Right cardiac atrium (tissue), 5 donors: ENCODE measurements around the gene SMIM24. TPM values are rescaled to one million over a fixed set of nuclear protein-coding genes. Genes with fewer than 3 reads are reported as not detected.

Source experiments
- ATAC-seq, 2 donors: fragments of 200-7000 bp; cut with Tn5 transposase; one replicate each; pipeline versions ENCODE4 v1.8.0 to v1.9.1; 2020; ENCODE audit warnings: moderate library complexity in 2 of 2, mild to moderate bottlenecking in 1 of 2
- DNase-seq, 3 donors: peaks; one replicate each; pipeline ENCODE4 v3.0.0-alpha.2; 2020
- H3K27ac ChIP-seq: one replicate; pipeline ENCODE4 v1.5.1; 2013; ENCODE audit warnings: mild to moderate bottlenecking, low read length, control low read depth, moderate library complexity
- H3K27me3 ChIP-seq: one replicate; pipeline ENCODE4 v1.6.1; 2013; ENCODE audit not compliant: control insufficient read depth, insufficient read depth
- H3K4me1 ChIP-seq: one replicate; pipeline ENCODE4 v1.6.1; 2013; ENCODE audit warnings: low read length; ENCODE audit not compliant: control insufficient read depth, insufficient read depth
- H3K4me3 ChIP-seq: one replicate; pipeline ENCODE4 v1.5.1; 2013; ENCODE audit warnings: low read length, control low read depth
- H3K9me3 ChIP-seq: one replicate; pipeline ENCODE4 v1.6.1; 2013; ENCODE audit warnings: low read length; ENCODE audit not compliant: control insufficient read depth
- WGBS: extraction: QIAGEN DNeasy Blood & Tissue Kit; methylation state at CpG from one replicate; pipeline ENCODE4 v1.1.7; 2013; 5-methylcytosine and 5-hydroxymethylcytosine counted together
- intact Hi-C, 4 donors: fragments of 100-400 bp; cut with DNase I; formaldehyde crosslinking; loops; one replicate each; pipeline versions ENCODE4 v1.11.0 to v1.14.0; 2022 to 2023
- polyA plus RNA-seq: library from polyadenylated mRNA; stranded (reverse); fragments of 200-250 nt; gene quantifications from one replicate; pipeline ENCODE4 v1.2.3, GENCODE V29; 2013
- total RNA-seq, 4 donors: library from RNA; stranded (reverse); fragmentation: NEBNext Ultra II Directional; extraction: Animal tissue kit (Norgen Biotek cat#: 25700); gene quantifications; one replicate each; pipeline ENCODE4 v1.2.1, GENCODE V29; 2021
- donor health status: healthy with polysubstance abuse.
- donor health status: DM: no; HTN: yes; CAD: no.
- donor health status: DM: no; HTN: no; CAD: no.
- donor health status: DM: no; HTN: yes; CAD: no; lungs with severe emphysema.
- donor health status: DM: yes; HTN: yes; CAD: no.

Gene SMIM24
- total and polyA plus RNA-seq, 5 donors = not detected

DNA sequence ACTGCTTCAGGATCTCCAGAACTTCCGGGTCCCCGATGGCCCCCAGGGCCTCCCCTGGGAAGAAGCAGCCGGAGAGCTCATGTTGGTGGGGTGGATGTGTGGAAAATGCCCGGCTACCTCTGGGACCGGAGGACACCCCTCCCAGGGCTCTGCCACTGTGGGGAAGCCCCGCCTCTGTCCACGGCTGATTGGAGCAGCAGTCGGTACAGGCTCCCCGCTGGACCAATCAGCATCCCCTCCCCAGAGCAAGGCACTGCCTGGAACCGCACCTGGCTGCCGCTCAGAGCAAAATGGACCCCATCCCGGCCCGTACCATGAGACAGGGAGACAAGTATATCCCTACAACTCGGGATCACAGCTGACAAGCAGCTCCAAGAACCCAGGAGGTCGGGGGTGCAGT, 13.7 kb upstream of the SMIM24 start:
- H3K27ac ChIP-seq = no peak overlapping the region
- intact Hi-C loops = no loop called here
- no peaks in the 10 kb centered on the region for H3K4me1 ChIP-seq
- ATAC-seq (peak; percentile 14 to 33), DNase-seq (peak in 1 of 3 donors; percentile 65)
- 78% methylated on average over 15 of the region's 15 CpGs for WGBS
- no peaks in the 10 kb centered on the region for H3K9me3 ChIP-seq
- no peak overlapping the region for H3K4me3 ChIP-seq
- no peaks in the 10 kb centered on the region for H3K27me3 ChIP-seq

- H3K27ac ChIP-seq = no peak overlapping the region
- intact Hi-C loops = no loop called here
- H3K9me3 ChIP-seq = no peaks in the 10 kb centered on the region
- H3K4me1 ChIP-seq = no peaks in the 10 kb centered on the region
- no peaks in the 10 kb centered on the region for H3K27me3 ChIP-seq
- DNase-seq = peak in 1 of 3 donors; percentile 43
- no peak overlapping the region for H3K4me3 ChIP-seq
- no peak for ATAC-seq
- 93% methylated on average over 14 of the region's 14 CpGs for WGBS
These were observed 13.3 kb upstream of the SMIM24 start for GRCh38 chr19:3493651-3494050.

GRCh38 chr19:3492919-3493318, 12.6 kb upstream of the SMIM24 start:
- ATAC-seq (no peak), DNase-seq (peak in 1 of 3 donors; percentile 16)
- no peaks in the 10 kb centered on the region for H3K27me3 ChIP-seq
- intact Hi-C loops = no loop called here
- H3K9me3 ChIP-seq = no peaks in the 10 kb centered on the region
- no peak overlapping the region for H3K27ac ChIP-seq
- WGBS = 94% methylated on average over 16 of the region's 16 CpGs
- H3K4me3 ChIP-seq = no peak overlapping the region
- H3K4me1 ChIP-seq = no peaks in the 10 kb centered on the region

DNA sequence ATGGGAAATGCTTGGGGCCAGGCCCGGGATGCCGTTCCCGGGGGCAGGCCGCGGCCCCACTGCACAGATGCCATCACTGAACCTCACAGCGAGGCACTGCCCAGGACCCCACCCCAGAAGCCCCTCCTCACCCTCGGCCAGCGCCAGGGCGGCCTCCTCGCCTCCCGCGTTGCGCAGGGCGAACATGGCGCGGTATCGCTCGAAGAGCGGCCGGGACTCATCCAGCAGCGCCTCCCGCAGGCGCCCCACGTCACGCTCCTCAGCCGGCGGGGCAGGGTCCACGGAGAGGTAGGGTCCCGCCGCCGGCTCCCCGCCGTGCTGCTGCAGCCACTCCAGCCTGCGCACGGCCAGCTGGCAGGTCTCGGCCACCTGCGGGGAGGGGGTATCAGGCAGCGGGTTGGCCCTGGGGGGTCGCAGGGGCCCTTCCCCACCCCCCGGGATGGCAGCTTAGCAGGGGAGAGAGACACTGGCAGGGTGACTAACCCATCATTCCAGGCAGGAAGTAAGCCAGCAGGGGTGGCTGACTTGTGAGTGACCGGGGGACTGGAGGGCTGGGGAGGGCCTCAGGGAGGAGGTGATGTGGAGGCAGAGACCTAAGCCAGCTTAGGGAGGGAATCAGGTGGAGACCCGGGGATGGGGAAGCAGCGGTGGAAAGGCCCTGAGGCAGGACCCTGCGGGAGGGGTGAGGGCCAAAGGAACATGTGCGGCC, 12.0 kb upstream of the SMIM24 start:
- Histone ChIP-seq H3K27ac (no peak overlapping the region), H3K27me3 (no peaks in the 10 kb centered on the region), H3K4me1 (no peaks in the 10 kb centered on the region), H3K4me3 (no peak overlapping the region), H3K9me3 (no peaks in the 10 kb centered on the region)
- 95% methylated on average over 45 of the region's 45 CpGs for WGBS
- DNase-seq (no peak), ATAC-seq (peak in 1 of 2 donors; percentile 9)
- intact Hi-C loops = no loop called here

DNA sequence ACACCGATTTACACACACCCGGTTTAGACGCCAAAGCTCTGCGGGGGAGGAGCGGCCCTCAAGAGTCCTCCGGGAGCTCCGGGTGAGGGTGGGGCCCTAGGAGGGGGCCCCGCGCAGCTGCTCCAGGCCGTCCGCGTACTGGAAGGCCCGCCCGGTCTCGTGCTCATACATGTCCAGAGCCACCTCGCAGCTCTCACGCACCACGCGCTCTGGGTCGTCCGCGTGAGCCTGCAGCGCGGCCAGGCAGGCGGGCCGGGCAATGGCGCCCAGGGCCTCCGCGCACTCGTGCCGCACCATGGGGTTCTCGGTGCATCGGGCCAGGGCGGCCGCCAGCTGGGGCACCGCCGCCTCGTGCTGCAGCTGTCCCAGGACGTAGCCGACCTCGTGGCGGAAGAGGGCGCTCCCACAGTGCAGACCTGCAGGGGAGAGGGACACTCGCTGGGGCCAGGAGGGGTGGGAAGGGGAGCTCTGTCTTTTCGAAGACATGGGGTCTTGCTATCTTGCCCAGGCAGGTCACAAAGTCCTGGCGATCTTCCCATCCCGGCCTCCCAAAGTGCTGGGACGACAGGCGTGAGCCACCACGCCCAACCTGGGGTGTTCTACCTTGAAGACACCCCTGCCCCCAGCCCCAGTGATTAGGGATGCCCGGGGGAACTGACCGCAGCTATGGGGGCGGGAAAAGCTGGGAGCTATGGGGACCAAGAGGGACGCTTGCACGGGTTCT, 11.2 kb upstream of the SMIM24 start:
- no peaks in the 10 kb centered on the region for H3K27me3 ChIP-seq
- WGBS = 96% methylated on average over 55 of the region's 55 CpGs
- no peaks in the 10 kb centered on the region for H3K4me1 ChIP-seq
- DNase-seq = no peak
- no peak overlapping the region for H3K4me3 ChIP-seq
- ATAC-seq = peak; percentile 6 to 17
- intact Hi-C loops = no loop called here
- H3K27ac ChIP-seq = no peak overlapping the region
- no peaks in the 10 kb centered on the region for H3K9me3 ChIP-seq

- Histone ChIP-seq H3K9me3 (no peaks in the 10 kb centered on the region), H3K27me3 (no peaks in the 10 kb centered on the region), H3K27ac (no peak within 1 kb of the TSS), H3K4me3 (no peak within 1 kb of the TSS), H3K4me1 (no peaks in the 10 kb centered on the region)
- DNase-seq (no peak), ATAC-seq (no peak)
- WGBS = 79% methylated on average over 33 of the region's 33 CpGs
- intact Hi-C loops = no loop called here
These were observed 2.9 kb upstream of the SMIM24 start, which contains the start of gene SMIM44 for GRCh38 chr19:3483226-3483628. Gene SMIM44 (minus strand): TSS chr19:3483441. CDS start chr19:3483403, 38 bp downstream.

GRCh38 chr19:3482507-3483225, 2.3 kb upstream of the SMIM24 start:
- WGBS = 63% methylated on average over 49 of the region's 49 CpGs
- Histone ChIP-seq H3K4me3 (no peak overlapping the region), H3K27me3 (no peaks in the 10 kb centered on the region), H3K9me3 (no peaks in the 10 kb centered on the region), H3K27ac (no peak overlapping the region), H3K4me1 (no peaks in the 10 kb centered on the region)
- no peak for ATAC-seq
- intact Hi-C loops = no loop called here
- DNase-seq = no peak

DNA sequence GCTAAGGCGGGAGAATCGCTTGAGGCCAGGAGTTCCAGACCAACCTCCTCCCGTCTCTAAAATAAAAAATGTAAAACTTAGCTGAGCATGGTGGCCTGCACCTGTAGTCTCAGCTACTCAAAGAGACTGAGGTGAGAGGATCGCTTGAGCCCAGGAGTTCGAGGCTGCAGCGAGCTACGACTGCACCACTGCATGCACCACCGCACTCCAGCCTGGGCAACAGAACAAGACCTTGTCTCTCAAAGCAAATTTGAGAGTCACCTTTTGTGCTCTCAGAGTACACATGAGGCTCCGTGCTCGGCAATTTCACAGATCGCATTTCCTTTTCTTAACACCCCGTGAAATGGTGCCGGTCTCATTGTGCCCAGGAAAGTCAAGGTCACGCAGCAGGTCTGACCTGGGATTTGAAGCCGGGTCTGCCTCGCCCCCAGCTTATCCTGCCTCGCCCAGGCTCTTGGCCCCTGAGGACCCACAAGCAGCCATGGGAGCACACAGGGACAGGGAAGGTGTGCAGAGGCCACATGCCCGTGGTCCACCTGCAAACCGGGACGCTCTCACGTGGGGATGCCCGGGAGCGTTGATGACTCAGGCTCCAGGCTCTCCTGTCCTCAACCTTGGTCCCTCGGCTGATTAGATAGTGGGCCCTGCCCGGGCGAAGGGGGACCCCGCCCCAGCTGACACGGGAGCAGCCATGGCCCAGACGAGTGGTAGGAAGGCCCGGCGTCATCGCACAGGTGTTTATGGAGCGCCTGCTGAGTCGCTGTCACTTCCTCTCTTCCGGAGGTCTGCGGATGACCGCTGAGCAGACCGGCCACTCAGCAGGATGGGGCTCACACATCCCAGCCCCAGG, 1.1 kb upstream of the SMIM24 start:
- DNase-seq = no peak
- H3K9me3 ChIP-seq = no peaks in the 10 kb centered on the region
- H3K27me3 ChIP-seq = no peaks in the 10 kb centered on the region
- H3K27ac ChIP-seq = no peak overlapping the region
- intact Hi-C loops = no loop called here
- H3K4me3 ChIP-seq = no peak overlapping the region
- ATAC-seq = no peak
- 46% methylated on average over 38 of the region's 38 CpGs for WGBS
- H3K4me1 ChIP-seq = no peaks in the 10 kb centered on the region

- H3K4me3 ChIP-seq = no peak overlapping the region
- DNase-seq = peak in 1 of 3 donors; percentile 34
- H3K9me3 ChIP-seq = no peaks in the 10 kb centered on the region
- H3K27ac ChIP-seq = no peak overlapping the region
- no peak for ATAC-seq
- intact Hi-C loops = loop anchor here in 1 of 4 donors (5.0 kb wide), 1 partner anchor 173 kb away; no protein-coding TSS in a partner anchor
- no peaks in the 10 kb centered on the region for H3K27me3 ChIP-seq
- 49% methylated on average over 9 of the region's 9 CpGs for WGBS
- H3K4me1 ChIP-seq = no peaks in the 10 kb centered on the region
These were observed 500 bp downstream of the SMIM24 start for GRCh38 chr19:3479834-3480215.

- Histone ChIP-seq H3K4me1 (no peaks in the 10 kb centered on the region), H3K9me3 (no peaks in the 10 kb centered on the region), H3K4me3 (no peak overlapping the region), H3K27me3 (no peaks in the 10 kb centered on the region), H3K27ac (no peak overlapping the region)
- ATAC-seq = no peak
- intact Hi-C loops = loop anchor here in 1 of 4 donors (5.0 kb wide), 1 partner anchor 172 kb away; no protein-coding TSS in a partner anchor
- WGBS = 42% methylated on average over 7 of the region's 7 CpGs
- DNase-seq = peak in 1 of 3 donors; percentile 46
These were observed 1.0 kb downstream of the SMIM24 start for GRCh38 chr19:3479177-3479833.
